Sigmoid colon (tissue), 7 donors: ENCODE measurements around the gene TSEN2. TPM values are rescaled to one million over a fixed set of nuclear protein-coding genes. Genes with fewer than 3 reads are reported as not detected.

ENCODE experiments used
- DNase-seq: peaks from one replicate; pipeline ENCODE4 v3.0.0-alpha.2; 2019
- H3K27ac ChIP-seq, 4 donors: fragments of 200-600 bp; sonication (generic); one replicate each; pipeline ENCODE4 v1.5.1; 2016 to 2019; ENCODE audit warnings: mild to moderate bottlenecking in 1 of 4
- H3K27me3 ChIP-seq, 3 donors: fragments of 200-600 bp; sonication (generic); one replicate each; pipeline ENCODE4 v1.5.1; 2019; ENCODE audit warnings: mild to moderate bottlenecking in 1 of 3
- H3K36me3 ChIP-seq, 4 donors: fragments of 200-600 bp; sonication (generic); one replicate each; pipeline ENCODE4 v1.5.1; 2016 to 2019
- H3K4me1 ChIP-seq, 4 donors: fragments of 200-600 bp; sonication (generic); one replicate each; pipeline ENCODE4 v1.5.1; 2017 to 2019
- H3K4me3 ChIP-seq, 4 donors: fragments of 200-600 bp; sonication (generic); one replicate each; pipeline ENCODE4 v1.5.1; 2017 to 2019; ENCODE audit warnings: mild to moderate bottlenecking in 2 of 4, moderate library complexity in 1 of 4
- H3K9me3 ChIP-seq, 4 donors: fragments of 200-600 bp in 3 of 4; sonication (generic) in 3 of 4; one replicate each; pipeline versions ENCODE4 v1.5.1 to v1.6.1; 2013 to 2019
- CTCF ChIP-seq, 4 experiments: fragments of 450-650 bp in 3 of 4; fragments of 200-600 bp in 1 of 4; IDR thresholded peaks; one replicate each; pipeline ENCODE4 v1.5.1; 2016 to 2019; ENCODE audit warnings: antibody characterized with exemption in 4 of 4, mild to moderate bottlenecking in 3 of 4, moderate library complexity in 2 of 4
- EP300 ChIP-seq, 4 donors: sonication (generic); formaldehyde crosslinking; IDR thresholded peaks; one replicate each; pipeline ENCODE4 v1.6.1; 2017; ENCODE audit warnings: antibody characterized with exemption in 4 of 4
- POLR2A ChIP-seq, 2 donors: fragments of 450-650 bp; IDR thresholded peaks; one replicate each; pipeline ENCODE4 v1.6.1; 2016; ENCODE audit warnings: antibody characterized with exemption in 2 of 2, mild to moderate bottlenecking in 2 of 2, moderate library complexity in 2 of 2
- POLR2AphosphoS5 ChIP-seq, 4 donors: sonication (generic); formaldehyde crosslinking; IDR thresholded peaks; one replicate each; pipeline ENCODE4 v1.6.1; 2017; ENCODE audit warnings: antibody characterized with exemption in 4 of 4
- WGBS, 2 donors: extraction: QIAGEN DNeasy Blood & Tissue Kit; methylation state at CpG; one replicate each; pipeline ENCODE4 v1.1.7; 2013; 5-methylcytosine and 5-hydroxymethylcytosine counted together
- intact Hi-C: fragments of 100-400 bp; cut with DNase I; formaldehyde crosslinking; loops from one replicate; pipeline ENCODE4 v1.15.1; 2023
- polyA plus RNA-seq, 3 donors: library from polyadenylated mRNA; stranded (reverse); fragments of 200-250 nt; gene quantifications; one replicate each; pipeline ENCODE4 v1.2.3, GENCODE V29; 2013
- total RNA-seq, 4 donors: library from RNA; depleted of rRNA; stranded (reverse); fragments of >200 nt; gene quantifications; one replicate each; pipeline ENCODE4 v1.1.0, GENCODE V29; 2016
- donor health status: healthy with polysubstance abuse.
- donor health status: Bipolar disorder and iron deficiency.
- donor health status: healthy.

TSEN2 gene
- total and polyA plus RNA-seq, 7 donors, result 4.2 to 23.0 (median 16.1) TPM

GRCh38 chr3:12486916-12487315, 2.6 kb downstream of the TSEN2 start:
- TF ChIP-seq EP300 (IDR thresholded peaks at IDR 0.05) (no peak), POLR2A (IDR thresholded peaks at IDR 0.05) (no peak), POLR2AphosphoS5 (IDR thresholded peaks at IDR 0.05) (no peak), CTCF (IDR thresholded peaks at IDR 0.05) (no peak)
- intact Hi-C loops, result loop anchor here (5.0 kb wide), 1 partner anchor 70 kb away; the partner anchor contains the start of gene MKRN2

GRCh38 chr3:12487336-12487735, 3.1 kb downstream of the TSEN2 start:
- H3K4me1 ChIP-seq, result peaks cover 0 to 24% (median 14%) of the 10 kb centered on the region in 4 donors
- 80 to 88% methylated on average over 3 of the region's 3 CpGs for WGBS, 2 donors
- intact Hi-C loops, result loop anchor here (5.0 kb wide), 1 partner anchor 70 kb away; the partner anchor contains the start of gene MKRN2
- H3K27me3 ChIP-seq, result no peaks in the 10 kb centered on the region
- H3K4me3 ChIP-seq, result no peak overlapping the region
- no peak overlapping the region for H3K27ac ChIP-seq
- peaks cover 0 to 24% (median 2%) of the 10 kb centered on the region in 4 donors for H3K36me3 ChIP-seq
- TF ChIP-seq POLR2A (IDR thresholded peaks at IDR 0.05) (no peak), EP300 (IDR thresholded peaks at IDR 0.05) (no peak), POLR2AphosphoS5 (IDR thresholded peaks at IDR 0.05) (no peak), CTCF (IDR thresholded peaks at IDR 0.05) (no peak)
- no peak for DNase-seq
- H3K9me3 ChIP-seq, result no peaks in the 10 kb centered on the region

More at GRCh38 chr3:12486916-12487315, 2.6 kb downstream of the TSEN2 start:
- DNase-seq, result no peak
- Histone ChIP-seq H3K27ac (no peak overlapping the region), H3K4me3 (no peak overlapping the region), H3K4me1 (peaks cover 0 to 24% (median 14%) of the 10 kb centered on the region in 4 donors), H3K36me3 (peaks cover 0 to 20% (median 2%) of the 10 kb centered on the region in 4 donors), H3K27me3 (no peaks in the 10 kb centered on the region), H3K9me3 (no peaks in the 10 kb centered on the region)
- WGBS, 2 donors, result 86% methylated on average over 5 of the region's 5 CpGs

GRCh38 chr3:12487786-12488185, 3.5 kb downstream of the TSEN2 start:
- H3K9me3 ChIP-seq, result no peaks in the 10 kb centered on the region
- no peak for TF ChIP-seq POLR2AphosphoS5 (IDR thresholded peaks at IDR 0.05)
- no peak for TF ChIP-seq EP300 (IDR thresholded peaks at IDR 0.05)
- WGBS, 2 donors, result 82 to 85% methylated on average over 3 of the region's 3 CpGs
- no peak overlapping the region for H3K4me3 ChIP-seq
- no peak overlapping the region for H3K27ac ChIP-seq
- peaks cover 0 to 28% (median 3%) of the 10 kb centered on the region in 4 donors for H3K36me3 ChIP-seq
- intact Hi-C loops, result loop anchor here (5.0 kb wide), 1 partner anchor 70 kb away; the partner anchor contains the start of gene MKRN2
- DNase-seq, result no peak
- H3K27me3 ChIP-seq, result no peaks in the 10 kb centered on the region
- peaks cover 0 to 24% (median 14%) of the 10 kb centered on the region in 4 donors for H3K4me1 ChIP-seq

GRCh38 chr3:12489368-12489767, 5.1 kb downstream of the TSEN2 start:
- no peak for DNase-seq
- H3K4me3 ChIP-seq, result no peak overlapping the region
- intact Hi-C loops, result loop anchor here (5.0 kb wide), 1 partner anchor 68 kb away; the partner anchor contains the start of gene MKRN2
- H3K27ac ChIP-seq, result no peak overlapping the region
- TF ChIP-seq CTCF (IDR thresholded peaks at IDR 0.05) (no peak), EP300 (IDR thresholded peaks at IDR 0.05) (no peak), POLR2A (IDR thresholded peaks at IDR 0.05) (no peak), POLR2AphosphoS5 (IDR thresholded peaks at IDR 0.05) (no peak)
- peaks cover 0 to 16% (median 8%) of the 10 kb centered on the region in 4 donors for H3K4me1 ChIP-seq
- H3K27me3 ChIP-seq, result no peaks in the 10 kb centered on the region
- peaks cover 0 to 40% (median 8%) of the 10 kb centered on the region in 4 donors for H3K36me3 ChIP-seq
- H3K9me3 ChIP-seq, result no peaks in the 10 kb centered on the region
- 9 to 45% methylated on average over 1 of the region's 1 CpG for WGBS, 2 donors

GRCh38 chr3:12489832-12490231, 5.6 kb downstream of the TSEN2 start:
- DNase-seq, result no peak
- Histone ChIP-seq H3K36me3 (peaks cover 0 to 43% (median 8%) of the 10 kb centered on the region in 4 donors), H3K4me3 (no peak overlapping the region), H3K27ac (no peak overlapping the region), H3K27me3 (no peaks in the 10 kb centered on the region), H3K4me1 (peaks cover 0 to 15% (median 7%) of the 10 kb centered on the region in 4 donors), H3K9me3 (no peaks in the 10 kb centered on the region)
- WGBS, 2 donors, result 90 to 91% methylated on average over 4 of the region's 4 CpGs
- intact Hi-C loops, result loop anchor here (5.0 kb wide), 1 partner anchor 67 kb away; the partner anchor contains the start of gene MKRN2
- TF ChIP-seq EP300 (IDR thresholded peaks at IDR 0.05) (no peak), POLR2A (IDR thresholded peaks at IDR 0.05) (no peak), CTCF (IDR thresholded peaks at IDR 0.05) (no peak), POLR2AphosphoS5 (IDR thresholded peaks at IDR 0.05) (no peak)
